DND-41 (cell line): ENCODE results near the gene YBX2.

Experiments used
- ATAC-seq: fragments of 200-7000 bp; cut with Tn5 transposase; 3 replicates; pipeline ENCODE4 v1.9.1; 2021; ENCODE audit warnings: low read depth; ENCODE audit not compliant: insufficient read depth
- DNase-seq: peaks from one replicate; pipeline ENCODE4 v3.0.0-alpha.2; 2020
- H2AFZ ChIP-seq: 2 replicates; pipeline ENCODE4 v1.6.0; 2012; ENCODE audit warnings: low read depth, low read length
- H3K27ac ChIP-seq: 2 replicates; pipeline ENCODE4 v1.5.1; 2012; ENCODE audit warnings: low read length, inconsistent platforms
- H3K27me3 ChIP-seq: fragments of 200-600 bp; sonication (generic); 2 replicates; pipeline ENCODE4 v1.6.0; 2012; ENCODE audit warnings: low read length, mild to moderate bottlenecking, inconsistent platforms; ENCODE audit not compliant: insufficient read depth, poor library complexity
- H3K36me3 ChIP-seq: 2 replicates; pipeline ENCODE4 v1.5.1; 2012; ENCODE audit warnings: low read length, inconsistent platforms; ENCODE audit not compliant: insufficient read depth
- H3K4me1 ChIP-seq: 2 replicates; pipeline ENCODE4 v1.5.1; 2012; ENCODE audit warnings: mild to moderate bottlenecking, low read length; ENCODE audit not compliant: insufficient read depth
- H3K4me2 ChIP-seq: 2 replicates; pipeline ENCODE4 v1.6.0; 2012; ENCODE audit warnings: mild to moderate bottlenecking, moderate library complexity, low read length, inconsistent platforms; ENCODE audit not compliant: insufficient read depth
- H3K4me3 ChIP-seq, 2 experiments: fragments of 200-600 bp in 1 of 2; shearing (Covaris generic) in 1 of 2; 2 replicates each; pipeline ENCODE4 v1.5.1; 2012 to 2016; ENCODE audit warnings: inconsistent platforms in 2 of 2, low read length in 2 of 2, mild to moderate bottlenecking in 2 of 2, low read depth in 1 of 2, moderate library complexity in 1 of 2
- H3K79me2 ChIP-seq: 2 replicates; pipeline ENCODE4 v1.6.0; 2012; ENCODE audit warnings: low read length, inconsistent platforms; ENCODE audit not compliant: insufficient read depth
- H3K9ac ChIP-seq: 2 replicates; pipeline ENCODE4 v1.6.0; 2012; ENCODE audit warnings: low read depth, mild to moderate bottlenecking, inconsistent platforms, low read length, moderate library complexity
- H3K9me3 ChIP-seq: 2 replicates; pipeline ENCODE4 v1.5.1; 2012; ENCODE audit warnings: low read length, moderate library complexity, mild to moderate bottlenecking, inconsistent platforms; ENCODE audit not compliant: insufficient read depth, severe bottlenecking
- H4K20me1 ChIP-seq: 2 replicates; pipeline ENCODE4 v1.6.0; 2012; ENCODE audit warnings: low read length; ENCODE audit not compliant: insufficient read depth
- EZH2 ChIP-seq: IDR thresholded peaks from 3 replicates; pipeline ENCODE4 v1.6.1; 2012; ENCODE audit warnings: borderline replicate concordance, low read depth, mild to moderate bottlenecking, moderate library complexity, low read length, inconsistent platforms; ENCODE audit not compliant: severe bottlenecking
- TF ChIP-seq, protein P1 (sequence below): IDR thresholded peaks from 2 replicates; pipeline ENCODE4 v1.5.1; 2012; ENCODE audit warnings: borderline replicate concordance, low read length, moderate library complexity, mild to moderate bottlenecking; ENCODE audit not compliant: poor library complexity, severe bottlenecking; ENCODE audit errors: extremely low read depth

The YBX2 gene

DNA sequence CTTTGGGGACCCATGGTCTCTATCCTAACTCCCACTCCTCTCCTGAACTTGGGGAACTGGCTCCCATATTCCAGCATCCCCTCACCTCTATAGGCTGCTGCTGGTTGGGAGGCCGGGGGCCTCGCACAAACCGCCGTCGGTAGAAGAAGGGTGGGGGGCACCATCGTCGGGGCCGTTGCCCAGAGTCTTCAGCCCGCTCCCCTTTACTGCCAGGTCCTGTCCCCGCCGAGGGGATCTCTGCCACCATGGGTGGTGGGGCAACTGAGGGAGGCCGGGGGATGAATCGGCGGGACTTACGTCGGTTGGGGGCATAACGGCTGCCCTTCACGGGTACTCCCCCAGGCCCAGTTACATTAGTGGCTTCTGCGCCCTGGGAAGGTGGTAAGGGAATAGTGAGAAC is 4.3 kb downstream of the YBX2 start:
- Histone ChIP-seq H3K4me1 (0 out of 2 replicates have a peak, but pooled peaks cover 3% of the 10 kb centered on the region), H3K36me3 (no peaks in the 10 kb centered on the region), H2AFZ (no peak overlapping the region), H3K27ac (no peak overlapping the region), H3K27me3 (peaks cover 35% of the 10 kb centered on the region), H3K4me3 (no peak overlapping the region), H3K79me2 (no peaks in the 10 kb centered on the region), H3K9ac (no peak overlapping the region), H3K9me3 (no peaks in the 10 kb centered on the region), H4K20me1 (0 out of 2 replicates have a peak, but pooled peaks cover 4% of the 10 kb centered on the region), H3K4me2 (no peak overlapping the region)
- no peak for DNase-seq
- TF ChIP-seq EZH2: no peak
- TF ChIP-seq, protein P1, sequence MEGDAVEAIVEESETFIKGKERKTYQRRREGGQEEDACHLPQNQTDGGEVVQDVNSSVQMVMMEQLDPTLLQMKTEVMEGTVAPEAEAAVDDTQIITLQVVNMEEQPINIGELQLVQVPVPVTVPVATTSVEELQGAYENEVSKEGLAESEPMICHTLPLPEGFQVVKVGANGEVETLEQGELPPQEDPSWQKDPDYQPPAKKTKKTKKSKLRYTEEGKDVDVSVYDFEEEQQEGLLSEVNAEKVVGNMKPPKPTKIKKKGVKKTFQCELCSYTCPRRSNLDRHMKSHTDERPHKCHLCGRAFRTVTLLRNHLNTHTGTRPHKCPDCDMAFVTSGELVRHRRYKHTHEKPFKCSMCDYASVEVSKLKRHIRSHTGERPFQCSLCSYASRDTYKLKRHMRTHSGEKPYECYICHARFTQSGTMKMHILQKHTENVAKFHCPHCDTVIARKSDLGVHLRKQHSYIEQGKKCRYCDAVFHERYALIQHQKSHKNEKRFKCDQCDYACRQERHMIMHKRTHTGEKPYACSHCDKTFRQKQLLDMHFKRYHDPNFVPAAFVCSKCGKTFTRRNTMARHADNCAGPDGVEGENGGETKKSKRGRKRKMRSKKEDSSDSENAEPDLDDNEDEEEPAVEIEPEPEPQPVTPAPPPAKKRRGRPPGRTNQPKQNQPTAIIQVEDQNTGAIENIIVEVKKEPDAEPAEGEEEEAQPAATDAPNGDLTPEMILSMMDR: no peak
- no peak for ATAC-seq

DNA sequence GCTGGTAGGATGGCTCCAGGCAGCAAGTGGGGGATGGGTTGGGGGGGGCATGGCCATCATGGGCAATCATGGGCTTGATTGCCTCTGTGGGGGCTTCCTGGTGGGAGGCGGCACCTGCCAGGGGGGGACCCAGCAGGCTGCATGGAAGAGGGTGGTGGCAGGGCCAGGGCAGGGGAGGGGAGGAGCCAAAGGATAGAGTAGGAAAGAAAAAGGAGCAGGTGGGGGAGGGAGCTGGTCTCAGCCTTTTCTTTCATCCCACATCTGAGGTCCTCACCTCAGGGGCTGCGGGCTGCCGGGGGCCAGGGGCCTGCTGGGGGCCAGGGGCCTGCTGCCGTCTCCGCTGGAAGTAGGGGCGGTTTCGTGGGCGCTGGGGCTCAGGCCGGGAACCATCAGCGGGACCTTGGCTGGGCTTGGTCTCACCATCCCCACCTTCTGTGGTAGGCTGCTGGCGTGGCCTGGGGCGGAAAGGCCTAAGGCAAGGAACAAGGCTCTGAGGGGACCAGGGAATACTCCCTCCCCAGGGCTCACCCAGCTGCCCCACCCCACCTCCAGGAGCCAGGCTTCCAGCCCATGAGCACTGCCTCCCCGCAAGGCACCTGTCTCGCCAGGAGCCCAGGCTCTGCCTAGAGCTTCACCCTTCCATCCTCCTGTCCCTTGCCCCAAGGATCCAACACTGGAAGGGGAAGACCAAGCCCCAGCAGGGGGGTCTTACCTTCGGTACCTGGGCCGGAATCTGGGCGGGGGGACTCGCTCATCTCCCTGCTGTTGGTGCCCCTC is 5.0 kb downstream of the YBX2 start:
- Histone ChIP-seq H3K27ac (no peak overlapping the region), H3K79me2 (no peaks in the 10 kb centered on the region), H3K4me1 (no peaks in the 10 kb centered on the region), H3K4me2 (no peak overlapping the region), H3K36me3 (no peaks in the 10 kb centered on the region), H4K20me1 (0 out of 2 replicates have a peak, but pooled peaks cover 4% of the 10 kb centered on the region), H3K9me3 (no peaks in the 10 kb centered on the region), H3K9ac (no peak overlapping the region), H3K4me3 (no peak overlapping the region), H2AFZ (no peak overlapping the region), H3K27me3 (peaks cover 30% of the 10 kb centered on the region)
- DNase-seq (no peak), ATAC-seq (no peak)
- TF ChIP-seq EZH2: no peak
- TF ChIP-seq, protein P1: no peak

DNA sequence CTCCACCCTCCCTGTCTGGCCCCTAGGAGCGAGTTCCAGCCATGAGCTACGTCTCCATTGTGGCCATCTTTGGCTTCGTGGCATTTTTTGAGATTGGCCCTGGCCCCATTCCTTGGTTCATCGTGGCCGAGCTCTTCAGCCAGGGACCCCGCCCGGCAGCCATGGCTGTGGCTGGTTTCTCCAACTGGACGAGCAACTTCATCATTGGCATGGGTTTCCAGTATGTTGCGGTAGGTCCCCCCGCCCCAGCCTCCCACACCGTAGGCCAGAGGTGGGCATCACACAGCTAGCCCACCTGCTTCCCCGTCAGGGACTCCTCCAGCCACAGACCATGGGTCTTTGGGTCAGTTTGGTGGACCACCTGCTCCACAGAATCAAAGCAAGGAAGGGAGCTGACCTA is 8.8 kb downstream of the YBX2 start:
- DNase-seq: no peak
- Histone ChIP-seq H3K4me2 (no peak overlapping the region), H3K27ac (no peak overlapping the region), H3K36me3 (no peaks in the 10 kb centered on the region), H3K4me1 (peaks cover 18% of the 10 kb centered on the region), H3K27me3 (peaks cover 14% of the 10 kb centered on the region), H3K9me3 (no peaks in the 10 kb centered on the region), H3K79me2 (no peaks in the 10 kb centered on the region), H3K9ac (no peak overlapping the region), H2AFZ (no peak overlapping the region), H4K20me1 (no peaks in the 10 kb centered on the region), H3K4me3 (no peak overlapping the region)
- TF ChIP-seq EZH2: no peak
- TF ChIP-seq, protein P1: no peak
- ATAC-seq: no peak
